IMR-90 (cell line): ENCODE results near the gene PTH1R. TPM values are rescaled to one million over a fixed set of nuclear protein-coding genes. Genes with fewer than 3 reads are reported as not detected.

Source experiments
- ATAC-seq: fragments of 200-7000 bp; cut with Tn5 transposase; 2 replicates; pipeline ENCODE4 v1.9.1; 2020; ENCODE audit warnings: low read depth, mild to moderate bottlenecking, moderate library complexity
- BruUV-seq: library from RNA; stranded (reverse); fragments of 400-500 nt; replicated peaks from 2 replicates; lab custom pipeline; 2021; lab: Mats Ljungman, UMichigan
- CTCF ChIA-PET: fragments of 300-600 bp; formaldehyde crosslinking; extraction: SDS; loops from one replicate; lab custom pipeline; 2021; ENCODE audit warnings: antibody characterized with exemption; lab: Yijun Ruan, JAX
- POLR2A ChIA-PET: fragments of 300-600 bp; sonication (Branson Sonifier 250); formaldehyde crosslinking; loops from one replicate; lab custom pipeline; 2022; ENCODE audit warnings: antibody characterized with exemption; ENCODE audit not compliant: unreplicated experiment; lab: Charles Lee
- DNase-seq: peaks from one replicate; pipeline ENCODE4 v3.0.0; 2013
- H2AFZ ChIP-seq: replicated peaks from 2 replicates; pipeline ENCODE3; 2013; ENCODE audit warnings: low read length, mild to moderate bottlenecking; ENCODE audit not compliant: poor library complexity
- H2AK5ac ChIP-seq: 2 replicates; pipeline ENCODE4 v1.6.1; 2013; ENCODE audit warnings: low read depth, low read length, inconsistent platforms
- H2AK9ac ChIP-seq: replicated peaks from 2 replicates; pipeline ENCODE3; 2013; ENCODE audit warnings: mild to moderate bottlenecking, low read depth, low read length, moderate library complexity; ENCODE audit not compliant: poor library complexity
- H2BK120ac ChIP-seq: 2 replicates; pipeline ENCODE4 v1.6.1; 2013; ENCODE audit warnings: low read depth, low read length, inconsistent platforms
- H2BK15ac ChIP-seq: 3 replicates; pipeline ENCODE4 v1.6.1; 2013; ENCODE audit warnings: low read depth, low read length, inconsistent platforms
- H2BK20ac ChIP-seq: 2 replicates; pipeline ENCODE4 v1.6.1; 2013; ENCODE audit warnings: low read depth, mild to moderate bottlenecking, inconsistent platforms, low read length, moderate library complexity
- H2BK5ac ChIP-seq: 2 replicates; pipeline ENCODE4 v1.6.1; 2013; ENCODE audit warnings: mild to moderate bottlenecking, low read depth, low read length, inconsistent platforms; ENCODE audit not compliant: poor library complexity, severe bottlenecking
- H3K14ac ChIP-seq: replicated peaks from 2 replicates; pipeline ENCODE4 v1.6.1; 2013; ENCODE audit warnings: low read depth, low read length, inconsistent platforms
- H3K18ac ChIP-seq: 2 replicates; pipeline ENCODE4 v1.6.1; 2013; ENCODE audit warnings: low read depth, low read length, control low read depth
- H3K23ac ChIP-seq: 2 replicates; pipeline ENCODE4 v1.6.1; 2013; ENCODE audit warnings: low read depth, low read length, inconsistent platforms
- H3K27ac ChIP-seq: 2 replicates; pipeline ENCODE4 v1.5.1; 2013; ENCODE audit warnings: mild to moderate bottlenecking, control low read depth, low read length; ENCODE audit not compliant: insufficient read depth
- H3K27me3 ChIP-seq: 2 replicates; pipeline ENCODE4 v1.6.1; 2013; ENCODE audit warnings: low read length; ENCODE audit not compliant: control insufficient read depth, insufficient read depth
- H3K36me3 ChIP-seq: 2 replicates; pipeline ENCODE4 v1.6.1; 2013; ENCODE audit warnings: low read length, mixed read lengths; ENCODE audit not compliant: control insufficient read depth, insufficient read depth
- H3K4ac ChIP-seq: 2 replicates; pipeline ENCODE4 v1.6.1; 2013; ENCODE audit warnings: low read depth, low read length, inconsistent platforms
- H3K4me1 ChIP-seq: 2 replicates; pipeline ENCODE4 v1.6.1; 2013; ENCODE audit warnings: low read length, mixed read lengths; ENCODE audit not compliant: control insufficient read depth, insufficient read depth
- H3K4me2 ChIP-seq: 2 replicates; pipeline ENCODE4 v1.6.1; 2013; ENCODE audit warnings: low read depth, mild to moderate bottlenecking, control low read depth, low read length, moderate library complexity
- H3K4me3 ChIP-seq: 2 replicates; pipeline ENCODE4 v1.5.1; 2013; ENCODE audit warnings: low read depth, mild to moderate bottlenecking, control low read depth, low read length, moderate library complexity; ENCODE audit not compliant: insufficient read depth
- H3K56ac ChIP-seq: 2 replicates; pipeline ENCODE4 v1.6.1; 2013; ENCODE audit warnings: low read length, inconsistent platforms; ENCODE audit not compliant: insufficient read depth; ENCODE audit errors: extremely low read depth
- H3K79me1 ChIP-seq, 2 experiments: 2 replicates each; pipeline ENCODE4 v1.6.1; 2013; ENCODE audit warnings: low read length in 2 of 2, inconsistent platforms in 1 of 2, low read depth in 1 of 2
- H3K9ac ChIP-seq: 2 replicates; pipeline ENCODE4 v1.6.1; 2013; ENCODE audit warnings: low read depth, low read length, control low read depth
- H3K9me1 ChIP-seq: 2 replicates; pipeline ENCODE4 v1.6.1; 2013; ENCODE audit warnings: low read length, inconsistent platforms; ENCODE audit not compliant: insufficient read depth
- H3K9me3 ChIP-seq: 2 replicates; pipeline ENCODE4 v1.6.1; 2013; ENCODE audit warnings: low read length; ENCODE audit not compliant: control insufficient read depth, insufficient read depth
- H4K20me1 ChIP-seq: 2 replicates; pipeline ENCODE4 v1.6.1; 2013; ENCODE audit warnings: low read length, inconsistent platforms; ENCODE audit not compliant: insufficient read depth
- H4K5ac ChIP-seq: 2 replicates; pipeline ENCODE4 v1.6.1; 2013; ENCODE audit warnings: mild to moderate bottlenecking, low read depth, low read length, control low read depth
- H4K8ac ChIP-seq, 2 experiments: 2 replicates each; pipeline ENCODE4 v1.6.1; 2013; ENCODE audit warnings: low read depth in 2 of 2, low read length in 2 of 2, control low read depth in 1 of 2, inconsistent platforms in 1 of 2
- H4K91ac ChIP-seq: 2 replicates; pipeline ENCODE4 v1.6.1; 2013; ENCODE audit warnings: low read depth, low read length, inconsistent platforms; ENCODE audit not compliant: insufficient read depth
- BHLHE40 ChIP-seq: fragments of 150-350 bp; IDR thresholded peaks from 2 replicates; pipeline ENCODE4 v1.6.1; 2016; ENCODE audit warnings: mild to moderate bottlenecking, low read depth, low read length
- CEBPB ChIP-seq: IDR thresholded peaks from 2 replicates; pipeline ENCODE4 v1.6.1; 2012; ENCODE audit warnings: low read depth, low read length, improper control_type of control experiment
- CHD1 ChIP-seq: IDR thresholded peaks from 2 replicates; pipeline ENCODE4 v1.6.1; 2012; ENCODE audit warnings: low read depth, low read length, improper control_type of control experiment
- FOS ChIP-seq: fragments of 150-350 bp; IDR thresholded peaks from 2 replicates; pipeline ENCODE4 v1.6.1; 2016; ENCODE audit warnings: low read depth, low read length
- MAFK ChIP-seq: IDR thresholded peaks from 2 replicates; pipeline ENCODE4 v1.6.1; 2012; ENCODE audit warnings: low read depth, low read length, improper control_type of control experiment
- MAZ ChIP-seq: IDR thresholded peaks from 2 replicates; pipeline ENCODE4 v1.6.1; 2012; ENCODE audit warnings: low read depth, mild to moderate bottlenecking, low read length, improper control_type of control experiment, moderate library complexity, borderline replicate concordance
- MXI1 ChIP-seq: IDR thresholded peaks from 2 replicates; pipeline ENCODE4 v1.6.1; 2012; ENCODE audit warnings: low read depth, mild to moderate bottlenecking, low read length, moderate library complexity, borderline replicate concordance
- NFE2L2 ChIP-seq: fragments of 150-350 bp; IDR thresholded peaks from 2 replicates; pipeline ENCODE4 v1.6.1; 2016; ENCODE audit warnings: low read depth, mild to moderate bottlenecking, low read length
- POLR2A ChIP-seq: IDR thresholded peaks from 2 replicates; pipeline ENCODE4 v1.6.1; 2012; ENCODE audit warnings: mild to moderate bottlenecking, low read depth, low read length
- RAD21 ChIP-seq: IDR thresholded peaks from 2 replicates; pipeline ENCODE4 v1.6.1; 2012; ENCODE audit warnings: low read length, improper control_type of control experiment
- RCOR1 ChIP-seq: IDR thresholded peaks from 2 replicates; pipeline ENCODE4 v1.6.1; 2012; ENCODE audit warnings: mild to moderate bottlenecking, low read length, improper control_type of control experiment; ENCODE audit not compliant: insufficient replicate concordance
- RFX5 ChIP-seq: IDR thresholded peaks from 2 replicates; pipeline ENCODE4 v1.8.0; 2012; ENCODE audit warnings: low read depth, mild to moderate bottlenecking, low read length, moderate library complexity
- SMC3 ChIP-seq: fragments of 150-350 bp; IDR thresholded peaks from 2 replicates; pipeline ENCODE4 v1.6.1; 2016; ENCODE audit warnings: low read depth, mild to moderate bottlenecking, antibody characterized with exemption, low read length, moderate library complexity
- WGBS, 2 experiments: methylation state at CpG; one replicate each; pipeline versions ENCODE4 v1.1.5 to v1.1.7; 2013; ENCODE audit warnings: missing lambda C conversion rate in 2 of 2; ENCODE audit not compliant: insufficient read length in 1 of 2; ENCODE audit errors: extremely low coverage in 2 of 2; 5-methylcytosine and 5-hydroxymethylcytosine counted together
- dilution Hi-C: fragments of 300-500 bp; cut with HindIII; formaldehyde crosslinking; loops from one replicate; pipeline ENCODE4 v1.14.3; 2018; ENCODE audit warnings: low sequenced_read_pairs; ENCODE audit not compliant: unreplicated experiment
- in situ Hi-C: fragments of 300-500 bp; cut with MboI; formaldehyde crosslinking; loops from 3 replicates; pipeline ENCODE4 v1.14.3; 2019; ENCODE audit warnings: low sequenced_read_pairs, inconsistent platforms, mixed read lengths
- intact Hi-C: fragments of 100-400 bp; cut with micrococcal nuclease; formaldehyde crosslinking; loops from 2 replicates; pipeline ENCODE4 v1.10.0; 2022
- polyA plus RNA-seq, 3 experiments: library from polyadenylated mRNA; depleted of rRNA; stranded (reverse); fragments of >200 nt; gene quantifications; 2 replicates each; pipeline ENCODE4 v1.2.3, GENCODE V29; 2012; ENCODE audit warnings: low replicate concordance in 1 of 3
- total RNA-seq: library from RNA; depleted of rRNA; stranded (reverse); fragments of >200 nt; gene quantifications from 2 replicates; pipeline ENCODE4 v1.2.3, GENCODE V29; 2012
- TF ChIP-seq, protein P1 (sequence below): conservative IDR thresholded peaks from 2 replicates; pipeline ENCODE4 v1.5.1; 2012; ENCODE audit warnings: mild to moderate bottlenecking, low read depth, low read length, improper control_type of control experiment
- TF ChIP-seq, protein P2 (sequence below): fragments of 150-350 bp; IDR thresholded peaks from 2 replicates; pipeline ENCODE4 v1.6.1; 2017; ENCODE audit warnings: mild to moderate bottlenecking, antibody characterized with exemption, low read length, low read depth
- TF ChIP-seq, protein P3 (sequence below): fragments of 150-350 bp; IDR thresholded peaks from 2 replicates; pipeline ENCODE4 v1.6.1; 2016; ENCODE audit warnings: low read depth, mild to moderate bottlenecking, low read length, moderate library complexity, borderline replicate concordance

PTH1R gene
- total and polyA plus RNA-seq, 2 of the 4 experiments (the other 2 are of a cell fraction): 0.15 to 0.18 TPM

DNA sequence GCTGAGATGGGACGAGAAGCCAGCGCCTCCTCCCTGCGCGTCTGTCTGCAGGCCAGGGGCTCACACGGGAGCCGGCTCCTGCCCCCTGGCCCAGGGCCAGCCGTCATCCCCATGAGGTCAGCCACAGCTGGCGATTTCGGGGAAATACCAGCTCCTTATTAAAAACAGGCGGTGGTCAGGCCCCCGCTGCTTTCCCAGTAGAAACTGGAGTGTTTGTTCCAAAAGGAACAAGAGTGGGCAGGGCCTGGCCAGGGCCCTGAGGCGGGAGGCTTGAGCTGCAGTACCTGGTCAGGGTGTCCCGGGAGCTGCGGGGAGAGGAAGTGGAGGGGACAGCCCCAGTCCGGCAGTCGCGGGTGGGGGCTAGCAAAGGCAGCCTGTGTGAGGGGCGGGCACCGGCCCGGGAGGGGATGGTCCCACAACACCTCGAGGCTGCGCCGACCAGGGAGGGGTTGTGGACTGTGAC lies 32.1 kb upstream of the PTH1R start:
- peaks cover 7% of the 10 kb centered on the region; the same call in 1 of the 2 replicates for H3K4me1 ChIP-seq
- no peak overlapping the region for H3K56ac ChIP-seq
- H2AFZ ChIP-seq: peak overlapping the region; percentile 92
- no peaks in the 10 kb centered on the region for H3K36me3 ChIP-seq
- peak overlapping the region; percentile 48 for H3K9ac ChIP-seq
- no peak overlapping the region for H2AK5ac ChIP-seq
- no peak overlapping the region for H2BK5ac ChIP-seq
- peak overlapping the region; percentile 23 for H3K4me3 ChIP-seq
- peaks cover 2% of the 10 kb centered on the region; the same call in 1 of the 2 replicates for H3K27me3 ChIP-seq
- H3K23ac ChIP-seq: no peak overlapping the region
- H3K18ac ChIP-seq: peak overlapping the region; percentile 26; the same call in 1 of the 2 replicates
- peak; percentile 56 for ATAC-seq
- TF ChIP-seq, protein P1, sequence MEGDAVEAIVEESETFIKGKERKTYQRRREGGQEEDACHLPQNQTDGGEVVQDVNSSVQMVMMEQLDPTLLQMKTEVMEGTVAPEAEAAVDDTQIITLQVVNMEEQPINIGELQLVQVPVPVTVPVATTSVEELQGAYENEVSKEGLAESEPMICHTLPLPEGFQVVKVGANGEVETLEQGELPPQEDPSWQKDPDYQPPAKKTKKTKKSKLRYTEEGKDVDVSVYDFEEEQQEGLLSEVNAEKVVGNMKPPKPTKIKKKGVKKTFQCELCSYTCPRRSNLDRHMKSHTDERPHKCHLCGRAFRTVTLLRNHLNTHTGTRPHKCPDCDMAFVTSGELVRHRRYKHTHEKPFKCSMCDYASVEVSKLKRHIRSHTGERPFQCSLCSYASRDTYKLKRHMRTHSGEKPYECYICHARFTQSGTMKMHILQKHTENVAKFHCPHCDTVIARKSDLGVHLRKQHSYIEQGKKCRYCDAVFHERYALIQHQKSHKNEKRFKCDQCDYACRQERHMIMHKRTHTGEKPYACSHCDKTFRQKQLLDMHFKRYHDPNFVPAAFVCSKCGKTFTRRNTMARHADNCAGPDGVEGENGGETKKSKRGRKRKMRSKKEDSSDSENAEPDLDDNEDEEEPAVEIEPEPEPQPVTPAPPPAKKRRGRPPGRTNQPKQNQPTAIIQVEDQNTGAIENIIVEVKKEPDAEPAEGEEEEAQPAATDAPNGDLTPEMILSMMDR: no peak
- no peak for TF ChIP-seq MAZ
- TF ChIP-seq POLR2A: no peak
- no peak for TF ChIP-seq RFX5
- no peak for TF ChIP-seq MXI1
- TF ChIP-seq SMC3: no peak
- no peak for TF ChIP-seq CHD1
- TF ChIP-seq RAD21: no peak
- no peak for TF ChIP-seq NFE2L2
- TF ChIP-seq, protein P2, sequence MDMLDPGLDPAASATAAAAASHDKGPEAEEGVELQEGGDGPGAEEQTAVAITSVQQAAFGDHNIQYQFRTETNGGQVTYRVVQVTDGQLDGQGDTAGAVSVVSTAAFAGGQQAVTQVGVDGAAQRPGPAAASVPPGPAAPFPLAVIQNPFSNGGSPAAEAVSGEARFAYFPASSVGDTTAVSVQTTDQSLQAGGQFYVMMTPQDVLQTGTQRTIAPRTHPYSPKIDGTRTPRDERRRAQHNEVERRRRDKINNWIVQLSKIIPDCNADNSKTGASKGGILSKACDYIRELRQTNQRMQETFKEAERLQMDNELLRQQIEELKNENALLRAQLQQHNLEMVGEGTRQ: no peak
- TF ChIP-seq BHLHE40: no peak
- no peak for TF ChIP-seq CEBPB
- no peak for TF ChIP-seq MAFK
- TF ChIP-seq RCOR1: no peak
- TF ChIP-seq, protein P3, sequence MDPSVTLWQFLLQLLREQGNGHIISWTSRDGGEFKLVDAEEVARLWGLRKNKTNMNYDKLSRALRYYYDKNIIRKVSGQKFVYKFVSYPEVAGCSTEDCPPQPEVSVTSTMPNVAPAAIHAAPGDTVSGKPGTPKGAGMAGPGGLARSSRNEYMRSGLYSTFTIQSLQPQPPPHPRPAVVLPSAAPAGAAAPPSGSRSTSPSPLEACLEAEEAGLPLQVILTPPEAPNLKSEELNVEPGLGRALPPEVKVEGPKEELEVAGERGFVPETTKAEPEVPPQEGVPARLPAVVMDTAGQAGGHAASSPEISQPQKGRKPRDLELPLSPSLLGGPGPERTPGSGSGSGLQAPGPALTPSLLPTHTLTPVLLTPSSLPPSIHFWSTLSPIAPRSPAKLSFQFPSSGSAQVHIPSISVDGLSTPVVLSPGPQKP: no peak
- TF ChIP-seq FOS: no peak
- H2BK20ac ChIP-seq: no peak overlapping the region
- ChIA-PET POLR2A (no interaction called here), CTCF (interaction anchor here (0.7 to 1.3 kb wide), 2 partner anchors 18 to 90 kb away, joined by 3 to 4 read pairs; no protein-coding TSS in a partner anchor)
- 4% methylated on average over 5 of the region's 23 CpGs; no CpG with 5 or more reads in 1 of the 2 experiments for WGBS, 2 experiments
- in situ Hi-C loops: no loop called here
- H2BK120ac ChIP-seq: peak overlapping the region; percentile 40; the same call in 1 of the 2 replicates
- H4K91ac ChIP-seq: peak overlapping the region; percentile 59; the same call in 1 of the 2 replicates
- no peak overlapping the region for H2BK15ac ChIP-seq
- peak overlapping the region; percentile 71 for H3K14ac ChIP-seq
- dilution Hi-C loops: no loop called here
- no peak overlapping the region for H2AK9ac ChIP-seq
- 0 out of 2 replicates have a peak overlapping the region, but pooled peaks have one; percentile 4 for H3K27ac ChIP-seq
- no TSS peak for BruUV-seq
- no peaks in the 10 kb centered on the region for H4K20me1 ChIP-seq
- peak overlapping the region; percentile 59 for H3K4ac ChIP-seq
- H4K8ac ChIP-seq: peak overlapping the region; percentile 77 to 94; a peak in 3 of 4 replicates
- peak overlapping the region; percentile 73 for H4K5ac ChIP-seq
- H3K4me2 ChIP-seq: peak overlapping the region; percentile 69
- intact Hi-C loops: no loop called here
- H3K9me1 ChIP-seq: peaks cover 3% of the 10 kb centered on the region
- no peaks in the 10 kb centered on the region for H3K79me1 ChIP-seq
- peak; percentile 62 for DNase-seq
- H3K9me3 ChIP-seq: peaks cover 3% of the 10 kb centered on the region
